ENCODE measurements around the gene METRN. TPM values are rescaled to one million over a fixed set of nuclear protein-coding genes. Genes with fewer than 3 reads are reported as not detected.
A peak's percentile ranks its signal among the peaks of the same experiment; 100 is the strongest.

Gene METRN
- polyA plus RNA-seq, 1 of the 3 experiments (the other 2 are of a cell fraction), result 59.7 TPM

- TF ChIP-seq SMC3 (IDR thresholded peaks at IDR 0.05; ENCODE audit: low read depth, low read length) (no peak), CTCF (IDR thresholded peaks at IDR 0.05) (no peak), TEAD4 (IDR thresholded peaks at IDR 0.05; ENCODE audit: borderline replicate concordance, insufficient read depth) (no peak), REST (IDR thresholded peaks at IDR 0.05; ENCODE audit: low read depth, low read length) (no peak), GABPA (IDR thresholded peaks at IDR 0.05; ENCODE audit: low read depth) (no peak), POLR2AphosphoS5 (IDR thresholded peaks at IDR 0.05; ENCODE audit: low read depth, low read length) (no peak)
Measured at GRCh38 chr16:709566-710499, 5.1 kb upstream of the METRN start (continued).

GRCh38 chr16:710500-711075, 4.3 kb upstream of the METRN start:
- no peaks in the 10 kb centered on the region for H3K27me3 ChIP-seq (ENCODE audit: insufficient read depth)
- peaks cover 30% of the 10 kb centered on the region for H3F3A ChIP-seq (replicated peaks; ENCODE audit: insufficient read depth)
- no peak overlapping the region for H2AFZ ChIP-seq (ENCODE audit: low read depth)
- H3K9me3 ChIP-seq, result no peaks in the 10 kb centered on the region
- 73% methylated on average over 12 of the region's 21 CpGs for WGBS (ENCODE audit: low lambda C conversion rate)
- peak overlapping the region; percentile 60; the same call in 1 of the 2 replicates for H3K9ac ChIP-seq
- no peaks in the 10 kb centered on the region for H4K20me1 ChIP-seq (ENCODE audit: insufficient read depth)
- ChIA-PET POLR2A (interaction anchor here (0.6 to 2.8 kb wide), 4 partner anchors 10 to 35 kb away, joined by 4 to 19 read pairs (median 4); partner anchors contain the start of gene ANTKMT), CTCF (interaction anchor here (0.9 to 22.4 kb wide), 12 partner anchors 9 to 393 kb away, joined by 3 to 358 read pairs (median 5); partner anchors contain the start of genes ANTKMT, CCDC78, CHTF18 and CIAO3)
- DNase-seq, result no peak
- no peaks in the 10 kb centered on the region for H3K36me3 ChIP-seq (replicated peaks in 1 of 2; ENCODE audit: control insufficient read depth in 1 of 2, insufficient read depth in 2 of 2, low read length in 1 of 2)
- H3K79me2 ChIP-seq (ENCODE audit: insufficient read depth), result no peaks in the 10 kb centered on the region
- H3K4me3 ChIP-seq (ENCODE audit: low read depth in 2 of 2, low read length in 1 of 2), result no peak overlapping the region
- H3K4me2 ChIP-seq, result peak overlapping the region; percentile 95; the same call in 1 of the 2 replicates
- peaks cover 23 to 38% of the 10 kb centered on the region in 2 experiments; a peak in 2 of 4 replicates for H3K4me1 ChIP-seq (ENCODE audit: control insufficient read depth in 1 of 2, insufficient read depth in 2 of 2, low read depth in 1 of 2, low read length in 1 of 2)
- H3K9me2 ChIP-seq, result no peaks in the 10 kb centered on the region
- peak overlapping the region; percentile 82 to 84; a peak in 3 of 4 replicates for H3K27ac ChIP-seq (ENCODE audit: low read depth in 2 of 2, low read length in 1 of 2)
- no peak for TF ChIP-seq RFX5 (IDR thresholded peaks at IDR 0.05; ENCODE audit: low read length)
- no peak for TF ChIP-seq YY1 (IDR thresholded peaks at IDR 0.05; ENCODE audit: low read depth)
- no peak for TF ChIP-seq ZBTB33 (IDR thresholded peaks at IDR 0.05; ENCODE audit: borderline replicate concordance, low read depth)
- TF ChIP-seq EZH2phosphoT487 (IDR thresholded peaks at IDR 0.05; ENCODE audit: borderline replicate concordance, low read depth), result no peak
- TF ChIP-seq GATA2 (CRISPR knock-in tag; IDR thresholded peaks at IDR 0.05), result no peak
- no peak for TF ChIP-seq SMC3 (IDR thresholded peaks at IDR 0.05; ENCODE audit: low read depth, low read length)
- TF ChIP-seq MAX (IDR thresholded peaks at IDR 0.05; ENCODE audit: low read depth), result no peak
- TF ChIP-seq POLR2AphosphoS5 (IDR thresholded peaks at IDR 0.05; ENCODE audit: low read depth, low read length), result no peak
- no peak for TF ChIP-seq FOSL2 (IDR thresholded peaks at IDR 0.05; ENCODE audit: borderline replicate concordance, low read depth)
- TF ChIP-seq MEF2A (IDR thresholded peaks at IDR 0.05; ENCODE audit: borderline replicate concordance, low read depth), result no peak
- no peak for TF ChIP-seq MXI1 (IDR thresholded peaks at IDR 0.05; ENCODE audit: low read depth, low read length)
- TF ChIP-seq CTCF (IDR thresholded peaks at IDR 0.05), result no peak
